Stimulated activated effector memory CD8-positive, alpha-beta T cell treated with anti-CD3 and anti-CD28 coated beads, Interleukin-12 subunit alpha, Interleukin-12 subunit beta, amount 100 ng/mL, for 72 hours (primary cell): ENCODE measurements around the gene ST6GALNAC3.
"Not testable (repeated sequence)": the region's sequence is repeated elsewhere in the genome, so short reads cannot be mapped to it uniquely, and the experiment has no call there.

ENCODE experiments used
- ATAC-seq: fragments of 150-1000 bp; cut with Tn5 transposase; 2 replicates; pipeline ENCODE4 v1.10.0; 2021
- DNase-seq, 2 donors: peaks; one replicate each; pipeline ENCODE4 v3.0.0; 2021 to 2022; ENCODE audit warnings: low spot score in 2 of 2
- H3K27ac Mint-ChIP-seq: one replicate; pipeline ENCODE4 v1.8.0; 2022; ENCODE audit warnings: mild to moderate bottlenecking, mixed read lengths
- H3K36me3 Mint-ChIP-seq: one replicate; pipeline ENCODE4 v1.8.0; 2022; ENCODE audit warnings: mild to moderate bottlenecking, mixed read lengths
- H3K4me1 Mint-ChIP-seq: one replicate; pipeline ENCODE4 v1.8.0; 2022; ENCODE audit warnings: mixed read lengths
- H3K4me3 Mint-ChIP-seq: one replicate; pipeline ENCODE4 v1.8.0; 2022; ENCODE audit warnings: mild to moderate bottlenecking, mixed read lengths
- H3K9me3 Mint-ChIP-seq: one replicate; pipeline ENCODE4 v1.8.0; 2022; ENCODE audit warnings: mixed read lengths

The ST6GALNAC3 gene

DNA sequence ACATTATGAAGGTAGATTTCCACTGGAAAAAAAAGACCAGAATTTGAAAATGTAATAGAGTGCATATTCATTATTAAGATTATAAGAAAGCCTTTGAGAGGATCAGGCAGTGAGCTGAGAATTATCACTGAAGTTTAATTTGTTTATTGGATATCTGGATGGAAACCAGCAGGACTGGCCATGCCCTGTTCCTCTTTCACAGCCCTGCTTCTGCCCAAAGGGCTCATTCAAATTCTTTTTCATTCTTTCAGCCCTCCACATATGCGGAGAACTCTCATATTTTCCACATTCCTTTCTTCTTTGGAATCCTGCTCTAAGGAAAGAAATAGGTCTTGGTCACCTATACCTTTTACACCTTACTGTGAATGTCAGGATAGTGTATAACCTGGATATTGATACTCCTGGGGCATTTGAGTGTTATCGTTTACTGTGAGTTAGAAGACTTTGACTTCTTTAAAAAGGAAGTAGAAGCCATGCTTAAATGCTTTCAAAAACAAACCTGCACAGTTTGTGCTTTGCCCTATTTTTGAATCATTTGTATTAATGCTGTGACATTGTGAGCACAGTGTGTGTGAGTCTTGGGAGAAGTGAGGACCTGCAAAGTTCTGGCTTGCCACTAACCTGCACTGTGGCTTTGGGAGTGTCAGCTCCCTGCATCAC, 35.5 kb downstream of the ST6GALNAC3 start:
- H3K9me3 Mint-ChIP-seq: no peaks in the 10 kb centered on the region
- H3K36me3 Mint-ChIP-seq: no peaks in the 10 kb centered on the region
- no peak for DNase-seq
- ATAC-seq: no peak
- no peaks in the 10 kb centered on the region for H3K4me1 Mint-ChIP-seq
- H3K27ac Mint-ChIP-seq: no peak overlapping the region
- H3K4me3 Mint-ChIP-seq: no peak overlapping the region

DNA sequence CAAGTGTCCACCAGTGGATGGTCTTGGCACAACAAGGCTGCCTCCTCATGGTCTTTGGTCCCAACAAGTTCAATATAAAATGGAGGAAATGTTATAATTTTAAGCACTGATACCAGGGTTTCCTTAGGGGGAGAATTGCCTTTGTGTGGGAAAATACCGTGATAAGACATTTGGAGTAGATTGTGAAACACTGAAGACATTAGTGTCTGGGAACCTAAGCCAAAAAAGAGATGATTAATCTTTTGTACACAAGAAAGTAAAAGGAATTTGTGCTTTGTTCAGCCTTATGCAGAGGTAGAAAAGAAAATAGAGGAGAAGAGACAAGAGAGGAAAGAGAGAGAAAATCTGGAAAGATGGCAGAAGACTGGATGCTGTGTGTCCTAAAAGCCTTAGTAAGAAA, 36.1 kb downstream of the ST6GALNAC3 start:
- H3K4me3 Mint-ChIP-seq: no peak overlapping the region
- no peak for ATAC-seq
- no peaks in the 10 kb centered on the region for H3K9me3 Mint-ChIP-seq
- no peak overlapping the region for H3K27ac Mint-ChIP-seq
- no peaks in the 10 kb centered on the region for H3K4me1 Mint-ChIP-seq
- no peaks in the 10 kb centered on the region for H3K36me3 Mint-ChIP-seq
- no peak for DNase-seq

DNA sequence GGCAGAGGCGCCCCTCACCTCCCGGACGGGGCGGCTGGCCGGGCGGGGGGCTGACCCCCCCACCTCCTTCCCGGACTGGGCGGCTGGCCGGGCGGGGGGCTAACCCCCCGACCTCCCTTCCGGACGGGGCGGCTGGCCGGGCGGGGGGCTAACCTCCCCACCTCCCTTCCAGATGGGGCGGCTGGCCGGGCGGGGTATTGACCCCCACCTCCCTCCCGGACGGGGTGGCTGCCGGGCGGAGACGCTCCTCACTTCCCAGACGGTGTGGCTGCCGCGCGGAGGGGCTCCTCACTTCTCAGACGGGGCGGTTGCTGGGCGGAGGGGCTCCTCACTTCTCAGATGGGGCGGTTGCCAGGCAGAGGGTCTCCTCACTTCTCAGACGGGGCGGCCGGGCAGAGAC, 37.8 kb downstream of the ST6GALNAC3 start:
- H3K4me1 Mint-ChIP-seq, ATAC-seq, DNase-seq, H3K36me3 Mint-ChIP-seq, H3K27ac Mint-ChIP-seq, H3K9me3 Mint-ChIP-seq, H3K4me3 Mint-ChIP-seq: not testable (repeated sequence)

DNA sequence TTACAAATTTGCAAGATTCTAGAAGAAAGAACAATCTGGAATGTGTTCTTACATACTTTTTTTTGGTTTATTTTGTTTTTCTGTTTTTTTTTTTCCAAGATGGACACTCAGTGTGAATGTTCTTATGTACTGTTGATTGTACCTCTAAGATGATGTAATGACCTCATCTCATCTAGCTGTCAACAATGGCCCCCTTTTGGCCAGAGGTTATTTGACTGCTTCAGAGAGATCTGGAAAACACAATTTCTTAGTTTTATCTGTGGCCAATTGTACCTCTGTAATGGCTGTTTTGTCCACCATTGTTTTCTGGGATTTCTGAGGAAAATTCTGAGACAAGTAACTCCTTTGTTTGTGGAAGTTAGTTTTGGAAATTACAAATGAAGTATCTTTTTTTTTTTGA, 38.9 kb downstream of the ST6GALNAC3 start:
- no peak overlapping the region for H3K4me3 Mint-ChIP-seq
- H3K9me3 Mint-ChIP-seq: no peaks in the 10 kb centered on the region
- DNase-seq (no peak), ATAC-seq (no peak)
- no peaks in the 10 kb centered on the region for H3K4me1 Mint-ChIP-seq
- no peak overlapping the region for H3K27ac Mint-ChIP-seq
- no peaks in the 10 kb centered on the region for H3K36me3 Mint-ChIP-seq

DNA sequence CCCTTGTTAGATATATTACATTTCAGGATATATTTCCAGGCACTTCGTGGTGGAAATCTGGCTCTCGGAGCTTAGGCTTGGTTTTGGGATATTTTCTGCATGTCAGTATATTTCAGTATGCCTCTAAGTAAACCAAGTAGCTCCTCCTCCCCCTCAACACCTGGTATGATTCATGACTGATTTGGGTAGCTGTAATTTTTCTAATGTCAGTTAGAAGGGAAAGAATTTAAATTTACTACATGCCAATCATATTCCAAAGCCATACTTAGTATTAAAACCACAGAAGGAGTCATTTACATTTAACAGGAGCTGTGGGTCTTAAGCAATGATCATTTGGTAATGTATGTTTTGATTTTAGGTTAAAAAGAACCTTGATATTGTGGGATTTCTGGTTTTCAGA, 40.6 kb downstream of the ST6GALNAC3 start:
- Mint-ChIP-seq H3K4me3 (no peak overlapping the region), H3K9me3 (no peaks in the 10 kb centered on the region), H3K4me1 (no peaks in the 10 kb centered on the region), H3K27ac (no peak overlapping the region), H3K36me3 (no peaks in the 10 kb centered on the region)
- ATAC-seq: no peak
- DNase-seq: no peak

DNA sequence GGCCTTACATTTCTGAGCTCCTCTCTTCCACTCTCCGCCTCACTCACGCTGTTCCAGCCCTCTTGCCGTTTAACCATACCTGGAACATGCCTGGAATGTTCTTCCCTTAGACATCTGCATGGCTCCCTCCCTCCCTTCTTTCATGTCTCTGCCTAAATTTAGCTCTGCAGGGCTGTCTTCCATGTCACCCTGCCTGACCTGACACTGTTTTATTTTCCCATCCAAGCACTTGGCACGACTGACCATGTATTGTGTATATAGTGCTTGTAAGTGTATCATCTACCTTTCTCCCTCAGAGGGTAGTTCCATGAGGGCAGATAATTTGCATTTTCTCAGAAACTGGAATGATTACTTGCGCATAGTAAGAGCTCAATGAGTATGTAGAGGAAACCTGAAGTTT, 47.3 kb downstream of the ST6GALNAC3 start:
- ATAC-seq: no peak
- H3K27ac Mint-ChIP-seq: no peak overlapping the region
- H3K9me3 Mint-ChIP-seq: no peaks in the 10 kb centered on the region
- no peaks in the 10 kb centered on the region for H3K36me3 Mint-ChIP-seq
- no peak overlapping the region for H3K4me3 Mint-ChIP-seq
- H3K4me1 Mint-ChIP-seq: no peaks in the 10 kb centered on the region
- no peak for DNase-seq

DNA sequence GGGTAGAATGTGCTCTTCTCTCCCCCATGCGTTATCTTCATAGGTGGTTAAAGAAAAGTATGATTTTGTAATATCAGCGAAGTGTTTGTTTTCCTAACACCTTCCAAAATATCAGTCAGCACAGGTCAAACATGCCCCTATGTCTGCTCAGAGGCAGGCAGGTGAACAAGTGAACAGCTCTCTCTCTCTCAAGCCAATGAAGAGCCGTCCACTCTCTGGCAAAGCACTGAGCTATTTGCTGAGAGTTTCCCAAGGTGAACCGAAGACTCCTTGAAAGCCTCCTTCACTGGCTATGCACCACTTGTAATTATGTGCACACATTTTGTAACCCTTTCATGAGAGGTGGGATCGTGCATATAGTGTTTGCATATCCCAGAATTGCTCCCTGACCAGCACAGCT, 47.7 kb downstream of the ST6GALNAC3 start:
- DNase-seq (no peak), ATAC-seq (peak; percentile 6)
- no peaks in the 10 kb centered on the region for H3K4me1 Mint-ChIP-seq
- H3K36me3 Mint-ChIP-seq: no peaks in the 10 kb centered on the region
- H3K4me3 Mint-ChIP-seq: no peak overlapping the region
- no peak overlapping the region for H3K27ac Mint-ChIP-seq
- H3K9me3 Mint-ChIP-seq: no peaks in the 10 kb centered on the region

DNA sequence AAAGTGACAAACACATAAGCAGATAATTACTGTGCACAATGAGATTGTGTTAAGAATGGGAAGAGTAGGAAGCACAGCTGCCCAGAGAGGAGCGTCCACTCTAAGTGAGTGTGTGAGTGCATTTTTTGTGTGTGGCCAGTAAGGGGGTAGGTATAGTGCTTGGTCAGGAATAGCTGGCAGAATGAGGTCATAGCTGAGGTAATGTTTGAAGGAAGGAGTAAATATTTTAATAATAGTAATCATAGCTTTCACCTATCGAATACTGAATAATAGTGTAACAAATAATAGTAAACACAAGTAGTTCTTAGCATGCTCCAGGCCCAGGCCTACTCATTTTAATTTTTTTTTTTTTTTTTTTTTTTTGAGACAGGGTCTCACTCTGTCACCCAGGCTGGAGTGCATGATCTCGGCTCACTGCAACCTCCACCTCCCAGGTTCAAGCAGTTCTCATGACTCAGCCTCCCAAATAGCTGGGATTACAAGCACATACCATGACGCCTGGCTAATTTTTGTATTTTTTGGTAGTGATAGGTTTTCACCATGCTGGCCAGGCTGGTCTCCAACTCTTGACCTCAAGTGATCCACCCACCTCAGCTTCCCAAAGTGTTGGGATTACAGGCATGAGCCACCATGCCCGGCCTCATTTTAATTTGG, 49.0 kb downstream of the ST6GALNAC3 start:
- not testable (repeated sequence) for H3K4me3 Mint-ChIP-seq, ATAC-seq, H3K27ac Mint-ChIP-seq, H3K9me3 Mint-ChIP-seq, H3K36me3 Mint-ChIP-seq, DNase-seq, H3K4me1 Mint-ChIP-seq

DNA sequence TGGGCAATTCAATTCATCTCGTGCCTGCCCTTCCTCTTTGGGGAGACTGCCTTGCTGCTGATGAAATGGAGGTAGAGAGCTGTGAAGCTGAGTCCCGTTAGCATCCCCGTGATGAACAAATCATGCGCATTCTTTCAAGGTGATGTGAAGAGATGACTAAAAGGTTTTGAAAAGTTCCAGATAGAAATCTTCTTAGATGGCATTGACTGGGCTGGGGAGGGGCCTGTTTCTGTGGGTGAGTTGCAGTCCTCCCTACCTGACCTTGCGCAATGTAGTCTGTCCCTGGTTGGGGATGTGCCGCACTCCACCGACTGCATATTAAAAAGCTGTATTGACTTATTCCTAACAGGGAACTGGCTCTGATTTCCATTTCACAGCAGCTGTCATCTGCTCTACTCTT, 49.6 kb downstream of the ST6GALNAC3 start:
- ATAC-seq: no peak
- Mint-ChIP-seq H3K27ac (no peak overlapping the region), H3K36me3 (no peaks in the 10 kb centered on the region), H3K4me1 (no peaks in the 10 kb centered on the region), H3K4me3 (no peak overlapping the region), H3K9me3 (no peaks in the 10 kb centered on the region)
- DNase-seq: no peak

DNA sequence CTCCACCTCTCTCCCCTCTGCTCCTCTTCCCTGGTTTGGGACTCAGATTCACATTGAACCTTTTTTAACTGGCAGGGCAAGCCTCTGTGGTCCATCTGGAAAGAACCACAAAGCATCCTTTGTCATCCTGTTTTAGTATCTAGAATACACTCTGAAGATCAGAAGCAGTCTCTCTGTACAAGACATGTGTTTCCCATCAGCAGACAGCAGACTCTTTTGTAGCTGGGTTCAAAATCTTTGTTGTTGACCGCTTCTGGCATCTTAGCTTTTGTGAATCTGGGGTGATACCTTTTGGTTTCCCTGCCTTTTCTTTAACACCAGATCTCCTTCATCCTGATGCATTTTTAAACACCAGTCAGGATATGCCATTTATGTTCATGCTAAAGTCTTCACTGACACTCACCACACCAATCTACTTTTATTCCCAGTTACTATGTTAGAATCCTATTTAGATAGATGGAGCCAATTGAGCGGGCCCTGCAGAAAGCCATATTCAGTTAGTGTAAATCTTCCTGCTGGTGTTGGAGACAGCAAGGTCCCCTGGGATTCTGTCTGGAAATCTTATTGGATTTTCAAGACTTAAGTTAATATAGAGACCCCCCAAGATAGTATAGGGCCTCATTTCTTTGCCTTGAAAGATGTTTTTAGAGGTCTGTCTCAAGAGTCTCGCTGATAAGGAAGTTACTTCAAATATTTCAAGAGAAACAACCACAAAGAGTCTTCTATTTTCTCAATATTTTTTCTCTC, 51.1 kb downstream of the ST6GALNAC3 start:
- ATAC-seq (no peak), DNase-seq (no peak)
- Mint-ChIP-seq H3K27ac (no peak overlapping the region), H3K36me3 (no peaks in the 10 kb centered on the region), H3K4me3 (no peak overlapping the region), H3K9me3 (no peaks in the 10 kb centered on the region), H3K4me1 (no peaks in the 10 kb centered on the region)

DNA sequence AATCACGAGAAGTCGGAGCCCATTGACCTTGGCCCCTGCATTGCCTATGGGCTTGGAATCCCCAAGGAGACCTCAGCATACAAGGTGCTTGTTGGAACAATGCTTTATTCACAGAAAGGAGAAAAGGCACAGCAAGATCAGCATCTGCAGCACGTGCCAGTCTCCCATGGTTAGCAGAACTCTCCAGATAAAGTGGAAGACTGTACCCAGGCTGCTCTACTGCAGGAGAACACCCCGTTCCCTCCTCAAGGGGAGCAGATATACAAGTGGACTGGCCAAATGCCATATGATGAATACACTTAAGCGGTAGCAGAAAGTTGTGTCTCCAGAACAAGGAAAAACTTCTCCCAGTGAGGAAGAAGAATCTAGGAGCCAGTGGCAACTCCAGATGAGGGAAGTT, 53.5 kb downstream of the ST6GALNAC3 start:
- ATAC-seq (no peak), DNase-seq (no peak)
- H3K4me1 Mint-ChIP-seq: no peaks in the 10 kb centered on the region
- H3K36me3 Mint-ChIP-seq: no peaks in the 10 kb centered on the region
- H3K9me3 Mint-ChIP-seq: no peaks in the 10 kb centered on the region
- H3K27ac Mint-ChIP-seq: no peak overlapping the region
- H3K4me3 Mint-ChIP-seq: no peak overlapping the region

DNA sequence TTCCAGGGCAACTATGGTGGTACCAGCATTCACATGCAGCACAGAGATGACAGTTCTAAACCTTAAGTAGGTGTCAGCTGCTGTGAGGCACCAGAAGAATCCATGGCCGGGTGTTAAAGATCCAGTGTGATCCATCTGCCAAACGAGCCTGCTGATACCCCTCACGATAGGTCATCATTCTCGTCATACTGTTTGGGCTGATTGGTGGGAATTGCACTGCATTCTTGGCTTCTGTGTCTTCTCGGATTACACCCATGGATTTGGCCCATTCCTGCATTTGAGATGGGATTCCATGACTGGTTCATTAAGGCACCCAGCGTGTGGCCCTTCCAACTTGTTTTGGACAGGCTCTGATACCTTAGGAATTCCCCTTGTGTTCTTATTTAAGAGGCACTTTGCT, 55.2 kb downstream of the ST6GALNAC3 start:
- Mint-ChIP-seq H3K36me3 (no peaks in the 10 kb centered on the region), H3K4me1 (no peaks in the 10 kb centered on the region), H3K27ac (no peak overlapping the region), H3K4me3 (no peak overlapping the region), H3K9me3 (no peaks in the 10 kb centered on the region)
- DNase-seq (no peak), ATAC-seq (no peak)

DNA sequence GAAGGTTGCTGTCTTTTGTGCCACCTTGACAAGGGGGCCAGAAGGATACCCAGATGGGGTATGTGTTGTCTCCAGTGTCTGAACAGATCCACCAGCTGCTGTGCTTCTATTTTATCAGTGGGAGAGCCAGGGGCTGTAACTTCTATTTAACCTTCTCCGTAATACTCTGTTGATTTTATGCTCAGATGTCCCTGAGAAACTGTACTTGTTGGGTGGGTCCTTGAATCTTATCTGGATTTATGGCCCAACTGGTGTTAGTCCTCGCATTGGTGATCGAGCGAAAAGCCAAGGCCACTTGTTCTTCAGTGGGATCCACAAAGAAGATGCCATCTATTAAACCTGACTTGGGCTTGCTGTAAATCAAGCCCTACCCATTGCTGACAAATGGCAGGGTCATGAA, 56.4 kb downstream of the ST6GALNAC3 start:
- DNase-seq (no peak), ATAC-seq (no peak)
- H3K9me3 Mint-ChIP-seq: no peaks in the 10 kb centered on the region
- H3K4me1 Mint-ChIP-seq: no peaks in the 10 kb centered on the region
- H3K36me3 Mint-ChIP-seq: no peaks in the 10 kb centered on the region
- no peak overlapping the region for H3K4me3 Mint-ChIP-seq
- no peak overlapping the region for H3K27ac Mint-ChIP-seq

DNA sequence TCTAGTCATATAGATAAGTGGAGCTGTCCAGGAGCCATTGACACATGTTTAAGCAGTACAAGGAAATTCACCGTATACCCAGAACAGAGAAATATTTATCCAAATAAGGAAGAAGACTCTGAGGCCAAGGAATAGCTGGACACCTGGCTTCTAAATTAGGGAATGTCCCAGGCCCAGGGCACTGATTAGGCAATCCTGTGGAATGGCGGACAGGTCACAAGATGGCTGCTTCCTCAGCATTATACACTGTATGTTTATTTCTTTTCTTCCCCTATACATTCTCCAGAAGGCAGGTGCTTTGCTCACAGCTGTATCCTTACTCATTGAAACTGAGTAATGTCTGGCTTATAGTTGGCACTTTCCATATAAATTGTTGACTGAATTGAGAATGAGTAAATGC, 59.4 kb downstream of the ST6GALNAC3 start:
- H3K36me3 Mint-ChIP-seq: no peaks in the 10 kb centered on the region

DNA sequence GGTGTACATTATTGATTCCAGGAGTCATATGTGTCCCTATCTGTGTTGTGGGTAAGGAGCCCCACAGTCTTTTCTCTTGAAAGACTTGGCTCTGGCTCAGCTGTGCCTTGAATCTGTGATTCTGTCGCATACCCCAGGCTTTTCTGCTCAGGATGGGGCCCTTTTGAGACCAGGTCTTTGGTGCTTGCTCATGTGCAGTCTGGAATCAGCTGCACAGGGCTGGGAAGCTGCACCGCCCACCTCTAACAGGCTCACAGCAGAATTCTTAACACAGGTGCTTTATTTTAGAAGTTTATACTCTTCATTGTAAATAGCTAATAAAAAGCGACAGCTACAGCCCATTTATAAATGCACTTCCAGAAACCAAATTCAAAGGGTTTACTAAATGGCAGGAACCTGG, 61.3 kb downstream of the ST6GALNAC3 start:
- no peak overlapping the region for H3K4me3 Mint-ChIP-seq
- no peaks in the 10 kb centered on the region for H3K4me1 Mint-ChIP-seq
- no peaks in the 10 kb centered on the region for H3K36me3 Mint-ChIP-seq
- ATAC-seq (no peak), DNase-seq (no peak)
- no peaks in the 10 kb centered on the region for H3K9me3 Mint-ChIP-seq
- no peak overlapping the region for H3K27ac Mint-ChIP-seq

More for the DNA sequence above, 59.4 kb downstream of the ST6GALNAC3 start:
- Mint-ChIP-seq H3K4me1 (no peaks in the 10 kb centered on the region), H3K4me3 (no peak overlapping the region), H3K27ac (no peak overlapping the region), H3K9me3 (no peaks in the 10 kb centered on the region)
- DNase-seq: no peak
- no peak for ATAC-seq

DNA sequence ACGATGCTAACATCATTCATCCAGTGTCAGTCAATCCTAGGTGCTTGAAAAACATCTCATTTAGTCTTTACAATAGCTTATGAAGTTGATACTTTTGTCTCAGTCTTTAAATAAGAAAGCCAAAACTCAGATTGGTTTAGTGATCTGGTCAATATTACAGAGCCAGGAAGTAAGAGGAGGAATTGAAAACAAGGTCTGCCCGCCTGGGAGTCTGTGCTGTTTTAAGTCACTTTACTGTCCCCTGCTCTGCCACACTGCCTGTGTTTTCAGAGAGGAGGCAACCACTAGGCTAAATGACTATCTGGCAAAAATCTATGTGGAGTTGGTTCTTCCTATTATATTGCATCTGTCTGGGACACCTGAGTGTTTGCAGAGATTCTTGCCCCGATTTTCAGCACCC, 62.3 kb downstream of the ST6GALNAC3 start:
- Mint-ChIP-seq H3K9me3 (no peaks in the 10 kb centered on the region), H3K27ac (no peak overlapping the region), H3K36me3 (no peaks in the 10 kb centered on the region), H3K4me3 (no peak overlapping the region), H3K4me1 (no peaks in the 10 kb centered on the region)
- no peak for ATAC-seq
- no peak for DNase-seq
